ENCODE measurements around the gene PRXL2B.

GRCh38 chr1:2545754-2546514 lies 40.6 kb upstream of the PRXL2B start:
- TF ChIP-seq CTCF (conservative IDR thresholded peaks at IDR 0.05; ENCODE audit: low read length), result no peak
- no peak for TF ChIP-seq EZH2phosphoT487 (IDR thresholded peaks at IDR 0.05; ENCODE audit: borderline replicate concordance, low read depth, low read length)

All from OCI-LY7 (cell line).